Lower leg skin (tissue), 4 donors: ENCODE results near the gene COPZ2. TPM values are rescaled to one million over a fixed set of nuclear protein-coding genes. Genes with fewer than 3 reads are reported as not detected.
"Not testable (repeated sequence)": the region's sequence is repeated elsewhere in the genome, so short reads cannot be mapped to it uniquely, and the experiment has no call there.

Experiments
- DNase-seq, 2 donors: peaks; one replicate each; pipeline ENCODE4 v3.0.0-alpha.2; 2019; ENCODE audit warnings: low spot score in 2 of 2
- H3K4me3 ChIP-seq: fragments of 200-600 bp; sonication (generic); 2 replicates; pipeline ENCODE4 v1.5.1; 2017; ENCODE audit warnings: mild to moderate bottlenecking, low read depth; ENCODE audit not compliant: poor library complexity, severe bottlenecking
- POLR2A ChIP-seq, 2 donors: fragments of 450-650 bp; IDR thresholded peaks; one replicate each; pipeline ENCODE4 v1.6.1; 2016 to 2017; ENCODE audit warnings: antibody characterized with exemption in 2 of 2, mild to moderate bottlenecking in 1 of 2, moderate library complexity in 1 of 2
- WGBS, 2 donors: methylation state at CpG; one replicate each; pipeline ENCODE4 v1.1.5; 2018; 5-methylcytosine and 5-hydroxymethylcytosine counted together
- intact Hi-C: fragments of 100-400 bp; cut with DNase I; formaldehyde crosslinking; loops from one replicate; pipeline ENCODE4 v1.15.0; 2023; ENCODE audit warnings: low total_unique reads
- total RNA-seq, 4 donors: library from RNA; depleted of rRNA; stranded (reverse); fragments of >200 nt; gene quantifications; one replicate each; pipeline ENCODE4 v1.1.0, GENCODE V29; 2016
- TF ChIP-seq, protein P1 (sequence below), 3 donors: fragments of 450-650 bp; IDR thresholded peaks; one replicate each; pipeline ENCODE4 v1.5.1; 2016; ENCODE audit warnings: antibody characterized with exemption in 3 of 3, mild to moderate bottlenecking in 3 of 3, moderate library complexity in 2 of 3

COPZ2 gene
- 10 to 100 TPM in 3 of 4 donors, 1 to 10 TPM in 1; 9.1 to 16.9 (median 12.9) TPM for total RNA-seq

- TF ChIP-seq POLR2A (IDR thresholded peaks at IDR 0.05) = no peak
- TF ChIP-seq, protein P1, sequence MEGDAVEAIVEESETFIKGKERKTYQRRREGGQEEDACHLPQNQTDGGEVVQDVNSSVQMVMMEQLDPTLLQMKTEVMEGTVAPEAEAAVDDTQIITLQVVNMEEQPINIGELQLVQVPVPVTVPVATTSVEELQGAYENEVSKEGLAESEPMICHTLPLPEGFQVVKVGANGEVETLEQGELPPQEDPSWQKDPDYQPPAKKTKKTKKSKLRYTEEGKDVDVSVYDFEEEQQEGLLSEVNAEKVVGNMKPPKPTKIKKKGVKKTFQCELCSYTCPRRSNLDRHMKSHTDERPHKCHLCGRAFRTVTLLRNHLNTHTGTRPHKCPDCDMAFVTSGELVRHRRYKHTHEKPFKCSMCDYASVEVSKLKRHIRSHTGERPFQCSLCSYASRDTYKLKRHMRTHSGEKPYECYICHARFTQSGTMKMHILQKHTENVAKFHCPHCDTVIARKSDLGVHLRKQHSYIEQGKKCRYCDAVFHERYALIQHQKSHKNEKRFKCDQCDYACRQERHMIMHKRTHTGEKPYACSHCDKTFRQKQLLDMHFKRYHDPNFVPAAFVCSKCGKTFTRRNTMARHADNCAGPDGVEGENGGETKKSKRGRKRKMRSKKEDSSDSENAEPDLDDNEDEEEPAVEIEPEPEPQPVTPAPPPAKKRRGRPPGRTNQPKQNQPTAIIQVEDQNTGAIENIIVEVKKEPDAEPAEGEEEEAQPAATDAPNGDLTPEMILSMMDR (IDR thresholded peaks at IDR 0.05) = no peak
- 0 to 1% methylated on average over 17 to 29 of the region's 73 CpGs for WGBS, 2 donors
- DNase-seq = peak in 1 of 2 donors; percentile 92
- intact Hi-C loops = no loop called here
- peak within 1 kb of the TSS; percentile 44 for H3K4me3 ChIP-seq
These were observed at the start of gene COPZ2 for GRCh38 chr17:48037036-48037837. COPZ2 (minus strand) TSS chr17:48037797; CDS start chr17:48037777, 20 bp downstream.

DNA sequence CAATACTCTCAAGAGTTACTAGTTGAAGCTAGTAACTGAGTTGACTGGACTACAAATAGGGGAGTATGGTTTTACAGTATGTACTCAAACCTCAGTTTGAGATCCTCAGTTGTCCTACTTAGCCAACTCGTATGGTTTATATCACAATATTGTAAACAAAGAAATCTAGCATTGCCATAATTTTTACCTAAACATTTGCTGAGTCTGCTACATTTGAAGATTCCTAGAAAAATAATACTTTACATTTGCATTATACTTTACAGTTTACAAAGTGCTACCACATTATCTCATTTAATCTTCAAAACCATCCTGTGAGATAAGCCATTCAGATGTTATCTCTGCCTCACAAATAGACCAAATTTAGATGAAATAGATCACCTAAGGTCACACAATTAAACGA lies 47.3 kb upstream of the COPZ2 start:
- TF ChIP-seq, protein P1 (IDR thresholded peaks at IDR 0.05) = no peak
- no peak for TF ChIP-seq POLR2A (IDR thresholded peaks at IDR 0.05)
- WGBS, 2 donors = 47 to 49% methylated on average over 2 of the region's 2 CpGs
- DNase-seq = no peak
- no peak overlapping the region for H3K4me3 ChIP-seq
- intact Hi-C loops = no loop called here

- intact Hi-C loops = no loop called here
- TF ChIP-seq POLR2A (IDR thresholded peaks at IDR 0.05) = no peak
- TF ChIP-seq, protein P1 (IDR thresholded peaks at IDR 0.05) = no peak
- WGBS, 2 donors = 81 to 83% methylated on average over 5 of the region's 5 CpGs
- no peak for DNase-seq
- no peak overlapping the region for H3K4me3 ChIP-seq
These were observed 44.3 kb upstream of the COPZ2 start for GRCh38 chr17:48081858-48082257.

DNA sequence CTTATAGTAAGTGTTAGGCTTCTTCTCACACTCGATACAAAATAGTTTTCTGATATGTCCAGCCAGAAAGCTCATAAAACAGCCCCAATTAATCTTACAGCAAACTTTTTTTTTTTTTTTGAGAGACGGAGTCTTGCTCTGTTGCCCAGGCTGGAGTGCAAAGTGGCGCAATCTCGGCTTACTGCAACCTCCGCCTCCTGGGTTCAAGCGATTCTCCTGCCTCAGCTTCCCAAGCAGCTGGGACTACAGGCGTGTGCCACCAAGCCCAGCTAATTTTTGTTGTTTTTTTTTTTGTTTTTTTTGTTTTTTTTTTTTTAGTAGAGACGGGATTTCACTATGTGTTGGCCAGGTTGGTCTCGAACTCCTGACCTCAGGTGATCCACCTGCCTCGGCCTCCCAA lies 39.6 kb upstream of the COPZ2 start:
- 90% methylated on average over 10 of the region's 10 CpGs for WGBS, 2 donors
- intact Hi-C loops = loop anchor here (5.0 kb wide), 1 partner anchor 55 kb away; no protein-coding TSS in a partner anchor
- DNase-seq = not testable (repeated sequence)

DNA sequence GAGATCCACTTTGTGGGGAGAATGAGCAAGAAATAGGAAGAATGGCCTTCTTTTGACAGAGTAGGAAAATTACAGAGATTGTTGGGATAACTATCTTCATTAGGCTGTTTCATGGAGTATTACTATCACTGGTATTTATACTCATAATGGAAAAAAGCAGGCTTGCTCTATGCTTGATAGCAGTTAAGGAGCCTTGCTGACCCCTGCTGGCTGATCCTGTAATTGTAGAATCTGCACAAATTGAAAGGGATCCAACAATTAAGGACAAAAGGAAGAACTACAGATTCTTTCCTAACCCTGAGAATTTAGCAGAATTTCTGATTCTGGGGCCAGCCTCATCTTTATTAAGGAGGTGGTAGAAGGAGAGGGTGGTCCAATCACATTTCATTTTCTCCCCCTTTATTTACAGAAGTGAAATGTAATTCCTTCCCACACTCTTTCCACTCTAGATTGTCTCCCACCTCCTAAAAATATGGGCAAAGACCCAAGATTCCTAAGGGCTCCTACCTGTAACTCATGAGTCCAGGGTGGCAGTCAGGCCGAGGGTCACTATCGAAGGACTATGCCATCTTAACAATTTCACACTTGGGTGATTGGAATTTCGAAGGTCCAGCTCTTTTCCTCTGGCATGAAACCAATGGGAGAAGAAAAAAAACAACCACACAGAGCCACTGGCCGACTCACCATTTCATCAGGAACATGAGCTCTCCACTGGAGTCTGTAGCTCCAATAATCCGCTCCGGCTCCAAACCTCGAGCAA lies 36.9 kb upstream of the COPZ2 start:
- H3K4me3 ChIP-seq = no peak overlapping the region
- peak in 1 of 2 donors; percentile 85 for DNase-seq
- TF ChIP-seq, protein P1 (IDR thresholded peaks at IDR 0.05) = peak in 1 of 3 donors; percentile 91
- TF ChIP-seq POLR2A (IDR thresholded peaks at IDR 0.05) = no peak

More for the DNA sequence above, 39.6 kb upstream of the COPZ2 start:
- not testable (repeated sequence) for H3K4me3 ChIP-seq

DNA sequence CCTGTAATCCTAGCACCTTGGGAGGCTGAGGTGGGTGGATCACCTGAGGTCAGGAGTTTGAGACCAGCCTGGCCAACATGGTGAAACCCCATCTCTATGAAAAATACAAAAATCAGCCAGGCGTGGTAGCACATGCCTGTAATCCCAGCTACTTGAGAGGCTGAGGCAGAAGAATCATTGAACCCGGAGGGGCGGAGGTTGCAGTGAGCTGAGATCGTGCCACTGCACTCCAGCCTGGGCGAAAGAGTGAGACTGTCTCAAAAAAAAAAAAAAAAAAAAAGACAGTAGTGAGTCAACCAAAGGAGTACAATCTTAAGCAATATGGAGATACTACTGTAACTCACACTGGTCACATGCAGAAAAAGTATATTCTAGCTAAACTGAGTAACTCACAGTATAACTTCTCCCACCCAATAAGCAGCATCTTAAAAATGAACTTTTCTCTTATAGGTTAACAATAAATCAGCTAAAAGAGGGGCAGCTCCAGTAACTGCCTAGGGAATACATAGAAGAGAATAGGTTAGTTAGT lies 36.0 kb upstream of the COPZ2 start:
- not testable (repeated sequence) for DNase-seq, H3K4me3 ChIP-seq
- intact Hi-C loops = loop anchor here (2.0 kb wide), 1 partner anchor 47 kb away; no protein-coding TSS in a partner anchor
- 56 to 59% methylated on average over 5 of the region's 5 CpGs for WGBS, 2 donors

More for the DNA sequence above, 36.9 kb upstream of the COPZ2 start:
- WGBS, 2 donors = 68 to 79% methylated on average over 7 of the region's 7 CpGs
- intact Hi-C loops = loop anchor here (2.0 to 5.0 kb wide), 2 partner anchors 48 to 58 kb away; no protein-coding TSS in a partner anchor

DNA sequence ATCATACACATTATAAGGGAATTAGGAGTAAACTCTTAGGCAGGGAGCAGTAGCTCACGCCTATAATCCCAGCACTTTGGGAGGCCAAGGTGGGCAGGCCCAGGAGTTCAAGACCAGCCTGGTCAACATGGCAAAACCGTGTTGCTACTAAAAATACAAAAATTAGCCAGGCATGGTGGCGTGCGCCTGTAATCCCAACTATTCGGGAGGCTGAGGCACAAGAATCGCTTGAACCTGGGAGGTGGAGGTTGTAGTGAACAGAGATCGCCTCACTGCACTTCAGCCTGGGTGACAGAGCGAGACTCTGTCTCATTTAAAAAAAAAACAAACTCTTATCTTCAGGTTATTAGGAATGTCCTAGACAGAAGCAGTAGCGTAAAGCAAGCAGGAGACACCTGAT lies 35.2 kb upstream of the COPZ2 start:
- WGBS, 2 donors = 90 to 92% methylated on average over 9 of the region's 9 CpGs
- H3K4me3 ChIP-seq, intact Hi-C loops, DNase-seq: not testable (repeated sequence)
